Vagina (tissue), 2 donors: ENCODE data around the gene DTD1.

Source experiments
- CTCF ChIP-seq, 3 experiments: fragments of 450-650 bp in 2 of 3; fragments of 200-600 bp in 1 of 3; sonication (generic) in 1 of 3; IDR thresholded peaks; one replicate each; pipeline ENCODE4 v1.5.1; 2017 to 2019; ENCODE audit warnings: antibody characterized with exemption in 3 of 3, mild to moderate bottlenecking in 2 of 3, moderate library complexity in 2 of 3
- POLR2A ChIP-seq, 2 donors: fragments of 450-650 bp; IDR thresholded peaks; one replicate each; pipeline ENCODE4 v1.6.1; 2017; ENCODE audit warnings: antibody characterized with exemption in 2 of 2, mild to moderate bottlenecking in 2 of 2, moderate library complexity in 2 of 2
- POLR2AphosphoS5 ChIP-seq, 2 donors: sonication (generic); formaldehyde crosslinking; IDR thresholded peaks; one replicate each; pipeline ENCODE4 v1.9.0; 2017; ENCODE audit warnings: antibody characterized with exemption in 2 of 2, mild to moderate bottlenecking in 2 of 2, low read depth in 1 of 2; ENCODE audit not compliant: insufficient read depth in 1 of 2

DNA sequence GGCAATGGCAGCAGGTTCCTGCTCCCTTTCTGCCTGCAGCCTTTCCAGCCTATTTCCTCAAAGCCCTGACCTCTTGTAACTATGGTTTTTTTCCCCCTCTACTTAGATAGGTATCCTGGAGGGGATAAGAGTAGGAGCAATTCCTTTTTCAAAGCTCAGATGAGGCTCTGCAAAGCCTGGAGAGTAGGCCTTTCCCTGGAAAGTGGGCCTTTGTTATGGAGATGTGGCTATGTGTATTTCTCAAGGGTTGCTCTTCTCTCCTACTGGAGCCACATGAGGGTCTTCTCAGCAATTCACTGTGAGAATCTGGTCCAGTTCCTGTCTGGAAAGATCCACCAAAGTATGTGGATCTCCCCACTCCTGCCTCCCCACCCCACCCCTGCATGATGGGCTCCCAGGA, 96.0 kb downstream of the DTD1 start:
- TF ChIP-seq POLR2A (IDR thresholded peaks at IDR 0.05): no peak
- TF ChIP-seq CTCF (IDR thresholded peaks at IDR 0.05): no peak
- no peak for TF ChIP-seq POLR2AphosphoS5 (IDR thresholded peaks at IDR 0.05; ENCODE audit: insufficient read depth in 1 of 2, low read depth in 1 of 2)
